ENCODE results near the gene CNPY4.

CNPY4 gene

DNA sequence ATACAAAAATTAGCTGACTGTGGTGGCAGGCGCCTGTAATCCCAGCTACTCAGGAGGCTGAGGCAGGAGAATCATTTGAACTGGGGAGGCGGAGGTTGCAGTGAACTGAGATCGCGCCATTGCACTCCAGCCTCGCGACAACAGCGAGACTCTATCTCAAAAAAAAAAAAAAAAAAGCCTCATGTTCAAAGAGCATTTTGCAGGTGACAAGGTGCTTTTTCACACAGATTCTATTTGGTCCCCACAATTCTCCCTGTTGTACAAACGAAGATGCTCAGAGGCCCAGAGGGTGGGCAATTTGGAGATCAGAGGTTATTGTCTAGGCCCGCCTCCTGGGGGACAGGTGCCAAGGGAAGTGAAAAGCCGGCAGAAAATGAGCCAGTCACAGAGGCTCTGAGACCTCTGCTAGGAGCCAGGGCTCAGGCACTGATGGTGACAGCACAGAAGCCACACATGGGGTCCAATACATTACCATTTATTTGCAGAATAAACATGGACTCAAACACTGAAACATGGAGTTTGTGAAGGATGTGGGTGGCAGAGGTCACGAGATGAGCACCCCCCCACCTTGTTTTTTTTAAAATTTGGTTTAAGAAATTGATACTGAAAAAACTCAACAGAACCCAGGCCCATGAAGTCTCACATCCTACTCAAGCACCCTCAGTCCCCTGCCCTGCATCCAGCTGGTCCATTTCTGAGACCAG, 49.9 kb downstream of the CNPY4 start:
- DNase-seq: peak; percentile 60

DNA sequence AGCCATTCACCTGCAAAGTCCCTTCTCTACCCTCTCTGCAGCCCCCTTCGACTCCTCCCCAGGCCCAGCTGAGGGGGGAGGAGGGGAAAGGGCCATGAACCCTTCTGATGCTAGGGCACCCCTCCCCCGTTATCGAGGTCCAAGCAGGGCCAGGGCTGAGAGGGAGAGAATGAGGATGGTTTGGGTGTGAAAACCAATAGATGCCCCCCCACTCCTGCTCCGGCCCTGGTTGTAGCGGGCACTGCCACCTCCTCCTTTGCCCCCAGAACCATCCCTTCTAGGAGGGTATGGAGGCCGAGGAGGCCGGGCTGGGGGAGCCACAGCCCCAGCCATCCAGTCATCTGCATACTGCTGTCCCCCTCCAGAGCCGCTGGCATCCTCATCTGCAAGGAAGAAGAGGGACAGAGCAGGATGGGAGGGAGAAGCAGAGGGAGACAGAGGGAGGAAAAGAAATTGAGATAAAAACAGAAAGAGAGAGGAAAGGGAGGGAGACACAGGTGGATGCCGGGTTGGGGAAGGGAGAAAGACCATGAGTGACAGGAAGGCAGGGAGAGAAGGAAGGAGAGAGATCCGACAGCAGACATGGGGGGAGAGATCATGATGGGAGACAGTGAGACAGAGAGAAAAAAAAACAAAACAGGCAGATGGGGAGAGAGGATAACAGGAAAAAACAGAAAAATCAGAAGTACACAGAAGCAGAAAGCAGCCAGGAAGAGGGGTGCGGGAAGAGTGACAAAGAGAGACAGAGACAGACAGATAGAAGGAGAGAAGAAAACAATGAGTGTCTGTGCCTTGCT, 50.9 kb downstream of the CNPY4 start:
- peak; percentile 33 for DNase-seq

DNA sequence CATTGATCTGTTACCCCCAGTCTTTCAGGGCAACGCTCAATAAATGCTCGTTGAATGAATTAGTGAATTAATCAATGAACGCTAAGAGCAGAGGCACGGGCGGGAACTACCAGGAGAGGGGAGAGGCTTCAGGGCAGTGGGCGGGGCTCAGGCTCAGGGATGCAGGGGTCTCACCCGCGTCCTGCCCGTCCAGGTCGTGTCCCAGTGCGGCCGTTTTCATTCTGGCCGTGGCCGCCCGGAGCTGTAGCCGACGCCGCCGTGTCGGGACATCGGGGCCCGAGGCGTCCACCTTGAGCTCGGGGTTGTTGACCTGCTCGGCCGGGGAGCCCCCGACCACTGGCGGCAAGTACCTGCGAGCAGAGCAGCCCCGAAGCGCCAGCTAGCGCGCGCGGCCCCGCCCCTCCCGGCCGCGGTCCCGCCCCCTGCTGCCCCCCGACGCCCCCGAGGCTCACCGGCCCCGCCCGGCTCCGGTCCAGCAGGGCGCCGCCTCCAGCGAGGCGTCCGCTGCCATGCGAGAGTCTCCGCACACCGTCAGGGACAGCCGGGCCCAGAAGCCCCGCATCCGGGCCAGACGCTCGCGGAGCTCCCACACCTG, 51.8 kb downstream of the CNPY4 start:
- DNase-seq: peak; percentile 59

DNA sequence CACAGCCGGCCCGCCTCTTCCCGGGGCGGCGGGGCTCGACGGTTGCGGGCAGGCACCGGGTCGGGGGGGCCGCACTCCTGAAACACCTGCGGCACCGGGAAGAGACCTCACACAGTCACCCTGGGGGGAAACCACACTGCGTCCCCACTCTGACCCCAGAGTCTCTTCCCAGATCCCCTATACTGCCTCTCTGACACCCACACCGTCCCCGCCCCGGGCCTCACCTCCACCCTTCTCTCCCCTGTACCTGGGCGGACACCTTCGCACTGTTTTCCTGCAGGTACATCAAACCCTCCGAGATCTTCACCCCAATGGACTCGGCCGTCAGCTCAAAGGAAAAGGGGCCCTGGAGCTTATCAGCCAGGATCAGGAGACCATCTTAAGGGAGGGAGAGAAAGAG, 52.4 kb downstream of the CNPY4 start:
- peak; percentile 51 for DNase-seq

DNA sequence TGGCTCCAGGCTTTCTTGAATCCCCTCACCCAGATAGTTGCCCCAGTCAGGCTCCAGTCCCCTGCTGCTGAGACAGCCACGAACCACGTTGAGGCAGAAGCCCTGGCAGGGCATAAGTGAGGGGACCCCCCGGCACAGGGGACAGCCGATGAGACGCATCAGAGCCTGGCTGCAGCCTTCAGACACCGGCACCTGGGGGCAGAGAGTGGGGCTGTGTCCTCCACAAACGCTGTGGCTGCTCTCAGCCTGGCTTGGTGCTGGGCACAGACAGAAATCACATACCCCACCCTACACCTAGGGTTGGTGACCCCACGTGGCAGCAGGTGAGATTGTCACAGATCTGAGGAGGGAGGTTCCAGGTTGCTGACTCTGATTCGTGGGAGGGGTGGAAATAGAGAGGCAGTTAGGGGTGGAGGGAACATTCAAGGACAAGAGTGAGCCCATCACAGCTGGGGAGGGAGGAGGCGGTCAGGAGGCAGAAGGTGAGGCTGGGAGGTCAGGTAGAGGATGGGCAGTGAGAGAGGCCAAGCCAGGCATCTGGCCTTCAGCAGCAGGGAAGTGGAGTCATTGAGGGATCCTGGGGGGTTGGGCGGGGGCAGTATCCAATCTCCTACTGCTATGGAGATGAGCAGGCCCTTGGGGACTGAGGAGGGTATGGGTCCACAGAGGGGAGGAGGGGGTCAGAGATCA, 54.5 kb downstream of the CNPY4 start:
- DNase-seq: peak; percentile 29

DNA sequence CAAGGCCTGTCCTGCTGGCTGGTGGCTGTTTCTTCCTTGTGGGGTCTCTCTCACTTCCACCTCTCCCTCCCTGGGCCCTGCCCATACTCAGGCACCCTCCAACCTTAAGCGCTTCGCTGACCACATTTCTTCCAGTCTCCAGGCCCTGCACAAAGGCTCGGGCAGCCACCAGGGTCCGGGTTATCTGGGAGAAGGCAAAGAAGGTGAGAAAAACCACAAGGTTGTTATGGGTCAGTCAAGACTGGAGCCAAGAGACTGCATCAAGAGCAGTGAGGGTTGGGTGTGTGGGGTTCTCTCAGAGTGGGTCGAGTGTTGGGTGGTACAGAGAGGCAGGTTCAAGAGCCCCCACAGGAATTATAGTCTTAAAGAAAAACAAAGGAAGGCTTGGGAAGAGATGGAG, 55.1 kb downstream of the CNPY4 start:
- no peak for DNase-seq

All from CD4-positive, alpha-beta T cell treated with Interleukin-17A for 4 hours (primary cell).